HuH-7.5 (cell line): ENCODE data around the gene DHX38.
A peak's percentile ranks its signal among the peaks of the same experiment; 100 is the strongest.

Experiments used
- DNase-seq: peaks from one replicate; pipeline ENCODE4 v3.0.0; 2011; ENCODE audit warnings: low spot score

Gene DHX38

DNA sequence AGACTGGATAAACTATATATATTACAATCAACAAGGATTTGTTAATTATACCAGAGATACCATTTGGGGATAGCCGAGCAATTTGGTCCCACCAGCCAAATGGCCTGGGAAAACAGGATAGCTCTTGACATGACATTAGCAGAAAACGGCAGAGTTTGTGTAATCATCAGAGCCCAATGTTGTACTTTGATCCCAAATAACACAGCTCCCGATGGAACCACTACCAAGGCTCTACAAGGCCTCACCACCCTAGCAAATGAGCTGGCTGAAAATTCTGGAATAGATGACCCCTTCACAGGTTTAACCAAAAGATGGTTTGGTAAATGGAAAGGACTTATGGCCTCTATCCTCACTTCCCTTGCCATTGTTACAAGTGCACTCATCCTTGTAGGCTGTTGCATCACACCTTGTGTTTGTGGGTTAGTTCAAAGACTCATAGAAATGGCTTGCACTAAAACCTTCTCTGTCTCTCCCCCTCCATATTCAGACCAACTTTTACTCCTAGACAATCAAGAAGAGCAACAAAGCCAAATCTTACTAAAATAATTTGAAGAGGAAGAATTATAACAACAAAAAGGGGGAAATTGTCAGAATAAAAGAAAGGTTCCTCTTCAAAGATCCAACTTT, 9.8 kb upstream of the DHX38 start:
- DNase-seq: no peak

DNA sequence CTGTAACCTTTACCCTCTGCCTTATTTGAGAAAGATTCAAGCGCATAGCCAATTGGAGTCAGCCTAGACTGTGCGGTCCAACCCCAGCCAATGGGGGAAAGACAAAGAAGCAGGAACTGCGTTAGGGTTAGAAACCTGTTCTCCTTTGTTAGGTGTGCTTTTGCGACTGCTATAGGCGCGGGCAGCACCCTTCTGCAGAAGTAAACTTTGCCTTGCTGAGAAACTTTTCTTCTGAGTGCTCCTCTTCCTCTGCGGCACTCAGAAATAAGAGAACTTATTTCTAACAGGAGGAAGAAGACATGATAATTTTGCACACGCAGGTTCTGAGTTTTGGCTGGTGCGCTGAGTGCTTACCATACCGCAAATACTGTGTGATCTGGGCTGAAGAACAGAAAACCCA, 9.2 kb upstream of the DHX38 start:
- no peak for DNase-seq

DNA sequence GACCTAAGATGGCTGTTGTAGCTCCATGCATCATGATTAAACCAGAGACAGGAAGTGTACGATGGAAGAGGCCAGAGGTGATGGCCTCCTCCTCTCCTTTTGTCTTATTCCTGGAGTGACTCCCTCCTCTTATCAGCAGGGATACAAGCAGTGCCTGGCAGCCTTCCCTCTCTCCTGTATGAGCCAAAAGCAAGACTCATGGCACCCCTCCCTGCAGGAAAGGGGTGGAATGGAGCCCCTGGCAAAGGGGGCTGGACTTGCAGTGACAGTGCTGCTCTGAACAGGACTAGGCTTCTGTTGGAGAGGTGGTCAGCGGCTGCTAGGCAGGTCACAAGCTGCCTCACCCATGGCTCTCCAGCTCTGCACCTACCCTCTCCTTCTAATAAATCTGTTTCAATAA, 8.6 kb upstream of the DHX38 start:
- DNase-seq: no peak

DNA sequence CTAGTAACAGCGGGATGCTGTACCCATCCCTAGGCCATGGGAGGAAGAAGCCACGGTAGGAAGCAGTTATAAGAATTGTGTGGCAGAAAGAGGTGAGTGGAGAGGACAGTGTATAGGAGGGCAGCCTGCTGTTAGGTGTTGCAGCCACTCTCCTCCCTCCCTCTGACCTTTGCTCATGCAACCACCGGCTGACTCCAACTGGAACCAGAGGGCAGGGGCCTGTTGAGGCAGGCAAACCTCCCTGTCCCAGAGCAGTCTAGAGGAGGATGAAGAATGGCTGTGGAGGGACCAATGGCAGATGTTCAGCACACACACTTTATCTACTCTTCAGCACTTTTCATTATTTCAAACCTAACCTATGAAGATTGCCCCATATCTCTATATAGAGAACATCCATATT, 2.4 kb upstream of the DHX38 start:
- DNase-seq: no peak

DNA sequence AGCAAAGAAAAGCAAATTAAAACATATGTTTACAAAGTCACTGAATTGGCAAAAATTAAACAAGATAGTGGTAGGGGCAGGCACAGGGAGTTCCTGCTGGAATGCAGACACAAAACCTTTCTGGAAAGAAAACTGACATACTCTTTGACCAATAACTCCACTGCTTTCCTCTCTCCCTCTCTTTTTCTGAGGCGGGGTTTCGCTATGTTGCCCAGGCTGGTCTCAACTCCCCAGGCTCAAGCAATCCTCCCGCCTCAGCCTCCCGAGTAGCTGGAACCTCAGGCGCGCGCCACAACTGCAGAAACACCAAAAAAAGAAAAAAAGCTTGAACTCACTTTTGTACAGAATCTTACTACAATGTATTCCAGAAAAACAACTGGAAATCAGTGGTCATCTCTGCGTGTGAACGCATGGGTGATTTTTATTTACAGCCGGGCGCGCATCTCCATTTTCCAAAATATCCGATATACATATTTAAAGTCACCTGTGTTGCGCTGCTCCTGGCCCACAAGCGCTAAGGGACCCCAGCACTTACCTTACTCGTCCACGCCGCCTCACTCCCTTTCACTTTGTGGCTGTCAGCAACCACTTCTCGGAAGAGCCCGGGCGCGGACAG, 707 bp upstream of the DHX38 start:
- no peak for DNase-seq

DNA sequence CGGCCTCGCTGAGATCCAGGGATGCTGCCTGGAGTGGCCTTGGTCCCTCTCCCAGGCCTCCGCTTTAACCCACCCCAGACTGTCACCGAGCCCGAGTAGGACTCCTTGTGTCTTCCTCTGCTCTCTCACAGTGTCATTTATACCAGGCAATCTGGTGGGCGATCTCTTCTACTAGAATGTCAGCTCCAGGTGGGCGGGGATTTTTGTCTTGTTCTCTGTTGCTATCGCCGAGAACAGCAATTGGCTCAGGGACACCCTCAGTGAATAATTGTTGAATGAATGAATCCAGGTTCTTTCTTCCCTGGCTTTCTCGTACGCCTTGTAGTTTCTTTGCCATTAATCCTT, 591 bp downstream of the DHX38 start:
- DNase-seq: no peak

DNA sequence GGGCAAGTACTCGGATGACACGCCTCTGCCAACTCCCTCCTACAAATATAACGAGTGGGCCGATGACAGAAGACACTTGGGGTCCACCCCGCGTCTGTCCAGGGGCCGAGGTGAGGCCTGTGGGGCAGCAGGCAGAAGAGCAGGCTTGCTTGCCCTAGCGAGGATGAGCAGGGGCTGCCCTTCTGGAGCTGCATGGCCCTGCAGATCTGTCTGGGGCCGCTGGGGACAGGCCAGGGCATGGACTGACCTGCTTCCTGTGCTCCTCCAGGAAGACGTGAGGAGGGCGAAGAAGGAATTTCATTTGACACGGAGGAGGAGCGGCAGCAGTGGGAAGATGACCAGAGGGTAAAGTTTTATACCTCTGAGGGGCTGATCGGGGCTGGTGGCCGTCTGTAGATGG, 5.3 kb downstream of the DHX38 start:
- DNase-seq: no peak

DNA sequence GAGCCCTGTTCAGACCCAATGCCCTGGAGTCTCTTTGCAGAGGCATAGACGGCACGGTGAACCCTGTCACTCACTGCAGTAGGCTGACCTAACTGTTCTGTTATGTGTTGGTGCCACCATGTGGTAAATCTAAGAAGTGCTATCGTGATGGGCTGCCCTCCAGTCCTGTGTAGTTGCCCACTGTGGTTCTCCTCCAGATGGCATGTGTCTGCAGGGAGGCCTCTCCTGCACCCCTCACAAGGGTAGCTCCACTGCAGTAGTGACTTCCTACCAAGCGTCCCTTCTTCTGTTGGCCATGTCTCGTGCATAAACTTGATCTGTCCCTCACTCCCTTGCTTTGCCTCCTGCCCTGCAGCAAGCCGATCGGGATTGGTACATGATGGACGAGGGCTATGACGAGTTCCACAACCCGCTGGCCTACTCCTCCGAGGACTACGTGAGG, 5.8 kb downstream of the DHX38 start:
- peak; percentile 85 for DNase-seq

DNA sequence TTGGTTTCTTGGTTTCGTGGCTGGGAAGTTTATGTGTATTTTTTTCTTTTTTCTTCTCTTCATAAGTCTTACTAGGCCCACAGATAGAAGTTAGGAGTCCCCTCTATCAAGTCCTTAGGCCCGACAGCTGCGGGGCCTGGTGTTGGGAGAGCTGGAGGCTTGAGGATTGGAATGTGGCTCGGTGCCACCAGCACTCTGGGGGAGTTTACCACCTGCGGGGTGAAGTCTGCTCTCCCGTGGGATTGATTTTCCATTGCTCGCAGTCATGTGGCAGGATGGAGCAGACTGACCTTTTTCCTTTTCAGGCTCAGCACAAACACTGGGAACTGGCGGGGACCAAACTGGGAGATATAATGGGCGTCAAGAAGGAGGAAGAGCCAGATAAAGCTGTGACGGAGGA, 7.5 kb downstream of the DHX38 start:
- no peak for DNase-seq

DNA sequence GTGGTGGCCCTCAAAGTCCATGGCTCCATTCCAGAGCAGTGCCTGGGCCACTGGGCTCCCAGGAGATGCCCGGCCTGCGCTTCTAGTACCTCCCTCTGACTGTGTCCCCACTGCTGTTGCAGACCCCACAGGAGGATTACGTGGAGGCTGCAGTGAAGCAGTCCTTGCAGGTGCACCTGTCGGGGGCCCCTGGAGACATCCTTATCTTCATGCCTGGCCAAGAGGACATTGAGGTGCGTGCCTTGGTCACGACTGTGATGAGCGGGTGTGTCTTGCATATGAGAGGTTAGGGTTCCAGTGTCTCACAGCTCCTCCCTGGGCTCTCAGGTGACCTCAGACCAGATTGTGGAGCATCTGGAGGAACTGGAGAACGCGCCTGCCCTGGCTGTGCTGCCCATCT, 11.3 kb downstream of the DHX38 start:
- no peak for DNase-seq

DNA sequence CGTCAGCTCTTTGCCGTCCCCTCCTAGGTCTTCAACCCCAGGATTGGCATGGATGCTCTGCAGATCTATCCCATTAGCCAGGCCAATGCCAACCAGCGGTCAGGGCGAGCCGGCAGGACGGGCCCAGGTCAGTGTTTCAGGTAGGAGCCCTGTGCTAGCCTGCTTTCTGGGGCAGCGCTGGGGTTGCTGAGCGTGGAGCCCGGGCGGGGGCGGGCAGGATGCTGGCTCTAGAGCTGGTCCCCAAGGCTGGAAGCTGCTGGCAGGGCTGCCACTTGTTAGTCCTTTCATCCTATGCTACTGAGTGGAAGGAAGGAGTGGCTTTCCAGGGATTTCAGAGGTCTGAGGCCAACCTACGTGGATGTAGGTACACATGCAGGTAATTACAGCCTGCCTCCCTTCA, 12.3 kb downstream of the DHX38 start:
- no peak for DNase-seq

DNA sequence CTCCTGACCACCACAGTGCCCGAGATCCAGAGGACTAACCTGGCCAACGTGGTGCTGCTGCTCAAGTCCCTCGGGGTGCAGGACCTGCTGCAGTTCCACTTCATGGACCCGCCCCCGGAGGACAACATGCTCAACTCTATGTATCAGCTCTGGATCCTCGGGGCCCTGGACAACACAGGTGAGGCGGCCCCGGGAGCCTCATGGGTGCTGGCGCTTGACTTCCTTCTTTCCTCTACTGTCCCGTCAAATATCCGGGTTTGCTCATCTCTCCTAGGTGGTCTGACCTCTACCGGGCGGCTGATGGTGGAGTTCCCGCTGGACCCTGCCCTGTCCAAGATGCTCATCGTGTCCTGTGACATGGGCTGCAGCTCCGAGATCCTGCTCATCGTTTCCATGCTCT, 13.7 kb downstream of the DHX38 start:
- DNase-seq: no peak

DNA sequence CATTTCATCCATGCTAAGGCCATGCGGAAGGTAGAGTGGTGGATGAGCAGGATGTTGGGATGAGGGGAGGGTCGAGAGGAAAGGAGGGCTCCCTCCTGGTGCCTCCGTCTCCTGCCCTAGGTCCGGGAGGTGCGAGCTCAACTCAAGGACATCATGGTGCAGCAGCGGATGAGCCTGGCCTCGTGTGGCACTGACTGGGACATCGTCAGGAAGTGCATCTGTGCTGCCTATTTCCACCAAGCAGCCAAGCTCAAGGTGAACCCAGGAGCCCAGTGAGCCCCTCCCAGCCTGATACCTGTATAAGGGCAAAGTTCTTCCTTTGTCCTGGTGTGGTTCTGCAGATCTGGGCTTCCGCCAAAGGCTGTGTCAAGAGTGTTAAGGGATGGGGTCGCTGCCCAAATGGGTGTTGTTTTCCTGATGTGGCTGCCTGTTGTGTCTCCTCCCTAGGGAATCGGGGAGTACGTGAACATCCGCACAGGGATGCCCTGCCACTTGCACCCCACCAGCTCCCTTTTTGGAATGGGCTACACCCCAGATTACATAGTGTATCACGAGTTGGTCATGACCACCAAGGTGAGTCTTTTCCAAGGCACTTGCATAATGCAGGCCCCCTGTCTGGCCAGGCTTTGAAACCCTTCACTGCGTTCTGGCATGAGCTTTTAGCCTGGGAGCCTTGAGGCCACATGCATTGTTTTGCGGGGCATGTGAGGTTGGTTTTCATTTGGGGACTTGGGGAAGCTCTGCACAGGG, 14.9 kb downstream of the DHX38 start:
- DNase-seq: no peak

DNA sequence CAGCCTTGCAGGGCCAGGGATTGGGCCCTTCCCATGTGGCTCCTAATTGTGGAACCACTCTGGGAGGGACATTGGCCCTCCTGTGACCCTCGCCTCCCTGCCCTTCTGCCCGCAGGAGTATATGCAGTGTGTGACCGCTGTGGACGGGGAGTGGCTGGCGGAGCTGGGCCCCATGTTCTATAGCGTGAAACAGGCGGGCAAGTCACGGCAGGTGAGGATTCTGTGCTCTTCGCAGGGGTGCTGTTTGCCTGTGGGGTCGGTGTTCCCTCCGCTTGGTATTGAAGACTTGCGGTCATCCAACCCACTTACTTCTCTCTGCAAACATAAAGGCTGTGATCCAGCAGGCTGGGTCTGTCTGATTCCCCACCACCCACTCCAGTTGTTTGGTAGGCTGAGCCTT, 15.7 kb downstream of the DHX38 start:
- no peak for DNase-seq

DNA sequence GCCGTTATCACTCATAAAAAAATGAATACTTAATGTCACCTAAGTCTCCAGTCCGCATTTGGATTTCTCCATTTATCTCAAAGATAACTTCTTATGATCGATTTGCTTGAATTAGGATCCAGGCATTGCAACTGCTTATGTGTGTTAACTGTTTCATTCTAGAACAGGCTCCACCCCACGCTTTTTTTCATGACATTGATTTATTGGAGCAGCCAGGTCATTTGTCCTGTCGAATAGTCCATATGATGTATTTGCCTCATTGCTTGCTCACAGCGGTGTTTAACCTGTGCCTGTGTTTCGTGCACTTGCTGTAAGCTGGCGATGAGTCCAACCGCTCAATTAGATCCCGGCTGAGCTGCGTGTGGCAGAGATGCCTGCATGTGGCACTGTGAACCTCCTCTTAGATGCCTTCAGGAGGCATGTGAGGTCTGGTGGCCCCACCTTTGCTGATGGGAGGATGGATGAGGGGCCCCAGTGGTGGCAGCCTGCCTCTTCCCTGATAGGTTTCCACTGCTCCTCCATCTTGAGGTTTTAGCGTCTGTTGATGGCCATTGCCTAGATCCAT, 16.4 kb downstream of the DHX38 start:
- DNase-seq: no peak

DNA sequence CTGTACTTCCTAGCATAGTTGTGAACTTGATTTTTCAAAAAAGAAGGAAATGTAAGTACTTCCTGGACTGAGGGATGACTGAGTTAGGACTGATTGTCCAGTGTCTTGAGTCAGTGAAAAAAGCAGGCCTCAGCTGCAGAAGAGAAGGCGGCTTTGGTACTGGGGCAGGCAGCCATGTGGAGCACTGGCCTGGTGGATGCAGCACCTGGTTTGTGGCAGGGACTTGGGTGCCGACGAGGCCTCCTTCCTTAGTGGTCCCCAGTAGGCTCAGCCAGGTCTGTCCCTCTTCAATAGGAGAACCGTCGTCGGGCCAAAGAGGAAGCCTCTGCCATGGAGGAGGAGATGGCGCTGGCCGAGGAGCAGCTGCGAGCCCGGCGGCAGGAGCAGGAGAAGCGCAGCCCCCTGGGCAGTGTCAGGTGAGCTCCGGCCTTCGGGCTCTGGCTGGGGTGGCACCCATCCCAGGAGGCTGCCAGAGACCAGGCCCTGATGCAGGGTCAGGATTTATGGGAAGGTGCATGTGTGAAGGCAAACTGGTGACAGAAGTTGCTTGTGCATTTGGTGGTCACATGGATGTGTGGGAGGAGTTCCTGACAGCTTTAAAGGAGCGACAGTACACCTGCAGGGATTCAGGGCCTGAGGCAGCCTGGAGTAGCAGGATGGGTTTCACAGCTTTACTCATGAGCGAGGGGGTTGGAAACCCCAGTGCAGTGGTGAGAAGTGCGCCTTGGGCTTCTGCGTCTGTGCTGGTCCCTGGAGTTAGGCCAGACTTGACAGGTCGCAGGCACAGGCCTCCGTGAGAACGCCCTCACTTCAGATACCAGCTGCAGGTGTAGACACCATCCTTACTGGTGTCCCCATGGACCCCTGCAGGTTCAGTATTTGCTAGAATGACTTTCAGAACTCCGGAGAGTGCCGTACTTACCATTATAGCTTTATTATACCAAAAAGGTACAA, 17.3 kb downstream of the DHX38 start:
- DNase-seq: no peak

DNA sequence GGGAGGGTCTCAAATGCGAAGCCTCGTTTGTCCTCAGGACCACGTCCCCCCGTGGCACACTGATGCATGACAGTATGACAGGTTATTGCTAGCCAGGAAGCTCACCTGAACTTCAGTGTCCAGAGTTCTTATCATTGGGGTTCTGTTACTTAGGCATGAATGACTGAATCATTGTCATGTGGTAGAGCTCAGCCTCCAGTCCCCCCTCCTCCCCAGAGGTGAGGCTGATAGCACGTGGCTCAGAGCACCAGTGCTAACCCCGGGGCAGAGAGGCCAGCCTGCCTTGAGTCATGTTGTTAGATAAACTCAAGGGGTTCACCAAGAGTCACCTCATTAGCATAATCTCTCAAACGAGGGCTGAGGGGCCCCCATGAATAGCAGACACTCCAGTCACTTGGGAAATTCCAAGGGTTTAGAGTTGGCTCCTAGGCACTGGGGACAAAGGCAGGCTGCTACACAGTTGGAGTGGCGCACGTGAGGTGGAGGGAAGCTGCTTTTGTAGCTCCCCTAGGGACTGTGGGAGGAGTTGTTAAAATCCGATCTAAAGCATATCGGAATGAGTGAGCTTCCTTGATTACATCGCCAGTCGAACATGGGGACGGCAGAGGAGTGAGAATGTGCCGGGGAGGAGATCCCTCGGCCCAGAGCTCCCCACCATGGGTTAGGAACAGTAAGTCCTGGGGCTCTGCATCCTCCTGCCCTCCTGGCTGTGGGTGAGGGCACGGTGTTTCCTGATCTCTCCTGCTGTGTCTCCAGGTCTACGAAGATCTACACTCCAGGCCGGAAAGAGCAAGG, 18.2 kb downstream of the DHX38 start:
- DNase-seq: no peak

DNA sequence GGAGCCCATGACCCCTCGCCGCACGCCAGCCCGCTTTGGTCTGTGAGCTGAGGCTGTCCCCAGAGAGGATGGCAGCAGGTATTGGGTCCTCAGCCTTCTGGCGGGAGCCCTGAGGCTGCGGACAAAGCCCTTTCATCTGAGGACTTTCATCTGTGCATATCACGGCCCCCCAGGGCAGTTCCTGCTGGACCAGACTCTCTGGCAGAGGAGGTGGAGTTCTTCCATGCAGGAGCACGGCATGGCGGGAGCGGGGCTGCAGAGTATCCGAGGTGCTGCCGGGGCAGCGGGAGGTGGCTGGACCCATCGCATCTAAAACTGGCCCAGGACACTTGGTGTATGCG, 18.8 kb downstream of the DHX38 start:
- no peak for DNase-seq

DNA sequence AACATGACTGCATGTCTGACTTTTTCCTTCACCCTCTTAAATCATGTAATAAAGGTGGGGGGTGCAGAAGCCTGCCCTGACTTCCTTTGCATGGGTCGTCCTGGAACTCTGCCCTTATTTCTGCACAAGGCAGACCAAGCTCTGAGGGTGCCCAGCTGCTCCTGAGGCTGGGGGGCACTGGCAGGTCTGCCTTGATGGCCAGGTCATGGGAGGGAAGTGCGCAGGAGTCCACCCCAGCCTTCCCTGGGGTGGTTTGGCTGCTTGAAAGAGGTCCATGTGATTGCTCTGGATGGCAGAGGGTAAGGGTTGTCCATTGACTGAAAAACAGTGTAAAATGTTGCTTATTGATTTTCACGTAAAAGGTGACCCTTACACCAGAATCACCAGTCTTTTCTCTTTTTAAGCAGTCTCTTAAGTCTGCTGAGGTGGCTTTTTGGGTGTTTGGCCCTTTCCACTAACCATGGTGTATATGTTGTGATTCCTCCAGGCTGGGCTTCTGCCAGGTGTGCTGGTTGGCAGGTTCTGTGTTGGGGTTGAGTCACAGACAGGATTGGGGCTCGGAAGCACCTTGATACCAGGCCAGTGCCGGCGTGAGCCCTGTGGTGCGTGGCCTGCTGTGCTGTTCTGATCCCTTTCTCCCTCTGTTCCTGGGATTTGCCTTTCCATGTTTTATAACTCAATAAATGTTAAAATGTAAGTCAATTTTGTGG, 19.4 kb downstream of the DHX38 start:
- DNase-seq: no peak

DNA sequence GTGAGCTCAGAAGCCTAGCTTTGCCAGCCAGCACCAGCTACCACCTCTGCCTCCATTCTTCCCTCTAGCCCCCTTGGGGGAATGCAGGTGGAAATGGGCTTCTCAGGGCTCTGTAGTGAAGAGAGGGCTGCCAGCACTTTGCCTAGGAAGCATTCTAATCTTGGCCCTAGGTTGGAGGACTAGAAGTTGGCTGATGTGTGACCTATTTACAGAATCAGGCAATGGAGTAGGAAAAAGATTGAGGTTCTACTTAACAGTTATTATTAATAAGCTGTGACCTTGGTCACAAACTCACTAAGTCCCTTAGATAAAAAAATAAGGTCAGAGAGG, 19.9 kb downstream of the DHX38 start:
- no peak for DNase-seq

DNA sequence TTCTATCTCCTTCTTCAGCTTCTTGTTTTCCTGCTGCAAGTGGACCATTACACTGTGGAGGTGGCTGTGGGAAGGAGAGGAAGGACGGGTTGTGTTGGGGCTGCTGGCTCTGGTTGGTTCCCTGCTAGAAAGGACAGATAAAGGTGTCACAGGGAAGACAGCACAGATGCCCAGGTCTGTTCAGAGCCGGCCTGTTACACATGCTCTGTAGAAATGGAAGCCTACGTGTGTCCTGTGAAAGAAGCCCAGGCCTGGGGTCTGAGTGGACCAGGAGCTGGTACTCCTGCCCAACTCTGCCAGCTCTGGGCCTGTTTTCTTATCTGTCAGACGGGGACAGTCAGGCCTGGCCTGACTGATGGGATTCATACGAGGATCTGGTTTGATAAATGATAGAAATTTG, 26.4 kb downstream of the DHX38 start:
- no peak for DNase-seq
